GM19324 (cell line): ENCODE measurements around the gene MANEA.
"Not testable (repeated sequence)": the region's sequence is repeated elsewhere in the genome, so short reads cannot be mapped to it uniquely, and the experiment has no call there.

Experiments used
- ATAC-seq: cut with Tn5 transposase; IDR thresholded peaks from one replicate; pipeline ENCODE4 v1.9.1; 2021; ENCODE audit warnings: mild to moderate bottlenecking, moderate library complexity; ENCODE audit not compliant: unreplicated experiment, low FRiP score

Gene MANEA

DNA sequence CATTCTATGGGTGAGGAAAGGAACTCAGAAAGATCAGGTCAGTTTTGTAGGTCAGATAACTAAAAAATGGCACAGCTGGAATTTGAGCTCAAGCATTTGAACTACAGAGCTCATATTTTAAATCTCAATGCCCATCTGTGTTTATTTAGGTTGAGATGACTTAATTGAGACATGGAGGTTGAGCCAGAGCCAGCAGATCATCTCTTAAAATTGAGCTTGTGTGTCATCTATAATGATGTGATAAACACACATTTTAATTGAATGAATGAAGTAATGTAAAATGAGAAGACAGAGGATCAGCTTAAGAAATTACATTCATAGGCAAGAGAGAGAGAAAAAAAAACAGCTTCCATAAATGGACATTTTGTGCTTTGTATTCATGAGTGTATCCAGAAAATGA, 3.7 kb downstream of the MANEA start:
- ATAC-seq: no peak

DNA sequence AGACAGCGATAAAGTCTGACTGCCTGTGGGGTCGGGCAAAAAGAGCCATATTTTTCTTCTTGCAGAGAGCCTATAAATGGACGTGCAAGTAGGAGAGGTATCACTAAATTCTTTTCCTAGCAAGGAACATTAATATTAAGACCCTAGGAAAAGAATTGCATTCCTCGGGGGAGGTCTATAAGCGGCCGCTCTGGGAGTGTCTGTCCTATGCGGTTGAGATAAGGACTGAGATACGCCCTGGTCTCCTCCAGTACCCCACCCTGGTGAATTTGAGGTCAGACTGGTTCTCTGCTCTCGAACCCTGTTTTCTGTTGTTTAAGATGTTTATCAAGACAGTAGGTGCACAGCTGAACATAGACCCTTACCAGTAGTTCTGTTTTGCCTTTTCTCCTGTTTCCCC, 6.9 kb downstream of the MANEA start:
- not testable (repeated sequence) for ATAC-seq

- ATAC-seq: no peak
Observed at GRCh38 chr6:95587989-95588388, 10.7 kb downstream of the MANEA start.

DNA sequence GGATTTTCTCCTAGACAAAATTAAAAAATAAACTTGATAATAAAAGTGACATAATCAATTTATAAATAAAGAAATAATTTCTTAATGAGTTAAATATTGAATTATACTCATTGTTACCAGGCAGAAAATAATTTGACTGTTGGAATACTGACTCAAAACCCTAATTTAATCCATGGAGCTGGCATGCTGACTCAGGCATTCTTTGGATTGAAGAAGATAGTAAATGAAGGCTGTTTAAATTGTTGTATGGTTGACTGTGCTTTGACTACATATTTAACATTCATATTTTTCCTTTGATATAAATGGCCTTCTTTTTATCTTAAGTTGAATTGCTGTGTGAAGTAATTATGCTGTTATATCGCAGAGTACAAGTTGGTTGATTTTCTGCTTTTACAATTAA, 11.7 kb downstream of the MANEA start:
- ATAC-seq: no peak

DNA sequence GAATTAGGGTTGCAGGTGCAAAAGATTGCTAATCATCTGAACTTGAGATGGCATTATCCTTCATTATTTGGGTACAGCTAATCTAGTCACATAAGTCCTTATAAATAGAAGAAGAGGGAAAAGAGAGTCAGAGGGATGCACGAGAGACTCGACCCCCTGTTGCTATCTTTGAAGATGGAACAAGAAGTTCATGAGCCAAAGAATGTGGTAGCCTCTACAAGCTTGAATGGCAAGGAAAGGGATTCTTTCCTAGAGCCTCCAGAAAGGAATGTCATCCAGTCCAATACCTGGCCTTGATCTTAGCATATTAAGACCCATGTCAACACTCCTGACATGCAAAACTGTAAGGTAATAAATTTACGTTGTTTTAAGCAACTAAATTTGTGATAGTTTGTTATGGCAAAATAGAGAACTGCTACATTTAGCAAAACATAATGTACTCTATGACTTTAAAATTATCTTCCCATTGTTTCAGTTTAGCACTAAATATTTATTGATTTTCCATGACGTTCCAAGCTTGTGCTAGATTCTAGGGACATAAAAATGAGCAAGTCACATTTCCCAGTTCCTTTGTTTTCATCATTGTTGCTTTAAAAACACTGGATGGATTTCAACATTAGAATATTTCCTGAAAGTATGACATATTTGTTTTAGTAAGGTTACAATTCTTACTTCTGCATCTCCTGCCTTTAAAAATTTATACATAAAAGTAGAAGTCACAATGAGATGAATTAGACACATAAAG, 12.7 kb downstream of the MANEA start:
- ATAC-seq: no peak

- no peak for ATAC-seq
Observed at GRCh38 chr6:95593025-95593424, 15.7 kb downstream of the MANEA start.

DNA sequence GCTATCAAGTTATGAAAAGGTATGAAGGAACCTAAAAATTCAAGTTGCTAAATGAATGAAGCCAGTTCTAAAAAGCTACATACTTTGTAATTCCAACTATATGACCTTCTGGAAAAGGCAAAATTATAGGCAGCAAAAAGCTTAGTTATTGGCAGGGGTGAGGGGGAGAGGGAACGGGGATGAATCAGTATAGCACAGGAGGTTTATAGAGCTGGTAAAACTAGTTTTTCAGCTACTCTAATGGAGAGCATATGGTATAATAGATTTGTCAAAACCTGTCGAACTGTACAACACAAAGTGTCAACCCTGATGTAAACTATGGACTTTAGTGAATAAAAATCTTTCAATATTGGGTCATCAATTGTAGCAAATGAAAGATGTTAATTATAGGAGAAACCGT, 18.7 kb downstream of the MANEA start:
- no peak for ATAC-seq

GRCh38 chr6:95599706-95600105, 22.4 kb downstream of the MANEA start:
- peak; percentile 64 for ATAC-seq

DNA sequence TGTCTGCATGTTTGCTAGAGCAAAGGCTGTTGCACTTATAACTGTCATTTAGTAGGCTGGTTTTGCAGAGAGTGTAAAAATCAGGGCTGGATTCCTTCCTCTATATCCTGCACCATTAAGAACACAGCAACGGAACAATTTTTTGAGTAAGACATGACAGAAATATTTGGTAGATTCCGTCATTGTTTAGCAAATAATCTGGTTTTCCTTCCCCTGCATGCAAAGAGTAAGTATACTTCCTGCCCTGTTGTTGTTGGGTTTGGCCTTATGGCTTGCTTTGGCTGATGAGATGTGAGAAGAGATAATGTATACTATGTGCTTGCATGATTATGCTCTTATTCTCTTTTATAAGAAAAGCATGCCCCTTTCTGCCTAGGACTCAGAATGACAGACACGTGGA, 23.8 kb downstream of the MANEA start:
- ATAC-seq: no peak

GRCh38 chr6:95614094-95614493, 36.8 kb downstream of the MANEA start:
- no peak for ATAC-seq

DNA sequence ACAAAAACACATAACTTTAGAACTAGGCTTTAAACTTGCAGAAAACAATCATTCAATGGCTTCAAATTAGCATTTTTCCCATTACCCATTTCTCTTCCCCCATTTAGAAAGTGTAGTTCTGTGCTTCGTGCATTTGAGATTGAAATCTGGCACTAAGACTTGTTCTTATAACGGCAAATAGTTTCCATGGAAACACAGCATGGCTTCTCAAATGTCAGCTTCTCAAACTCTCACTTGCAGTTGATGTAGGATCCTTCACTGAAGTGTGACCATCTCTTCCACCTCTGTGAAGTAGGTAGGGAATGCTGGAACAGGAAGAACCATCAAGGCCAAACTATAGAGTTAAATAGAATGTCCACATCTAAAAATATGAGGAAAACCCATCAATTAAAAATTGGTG, 52.2 kb downstream of the MANEA start:
- no peak for ATAC-seq

- ATAC-seq: no peak
Observed at GRCh38 chr6:95636552-95637431, 59.5 kb downstream of the MANEA start.

GRCh38 chr6:95648636-95649035, 71.3 kb downstream of the MANEA start:
- no peak for ATAC-seq

DNA sequence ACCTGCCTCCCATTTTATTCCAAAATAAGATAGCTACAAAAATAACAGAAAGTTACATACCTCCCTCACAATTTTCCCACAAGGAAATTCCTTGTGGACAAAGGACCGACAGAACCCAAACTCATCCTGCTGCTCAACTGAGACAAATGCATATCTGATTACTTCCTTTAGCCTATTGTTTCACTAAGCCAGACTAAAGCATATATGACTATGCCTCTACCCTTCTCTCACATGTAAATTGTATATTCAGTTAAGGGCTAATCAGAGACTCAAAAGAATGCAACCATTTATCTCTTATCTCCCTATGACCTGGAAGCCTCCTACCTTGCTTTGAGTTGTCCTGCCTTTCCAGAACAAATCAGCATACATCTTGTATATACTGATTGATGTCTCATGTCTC, 72.1 kb downstream of the MANEA start:
- ATAC-seq: no peak

GRCh38 chr6:95654176-95654575, 76.8 kb downstream of the MANEA start:
- no peak for ATAC-seq

GRCh38 chr6:95658886-95659285, 81.6 kb downstream of the MANEA start:
- ATAC-seq: no peak
